ENCODE data around the gene GOLGA6C. TPM values are rescaled to one million over a fixed set of nuclear protein-coding genes. Genes with fewer than 3 reads are reported as not detected.

Gene GOLGA6C
- total RNA-seq, 1 experiment from 2014 or later, result not detected

GRCh38 chr15:75232252-75232813, 25.8 kb upstream of the GOLGA6C start (continued):
- TF ChIP-seq REST (IDR thresholded peaks at IDR 0.05; ENCODE audit: low read depth), result no peak
- TF ChIP-seq MAX (IDR thresholded peaks at IDR 0.05), result no peak
- no peak for TF ChIP-seq POLR2A (IDR thresholded peaks at IDR 0.05; ENCODE audit: borderline replicate concordance, extremely low read depth, insufficient read depth, insufficient read length)
- no peak for TF ChIP-seq POLR2AphosphoS5 (IDR thresholded peaks at IDR 0.05; ENCODE audit: low read depth, low read length)
- TF ChIP-seq CTCF (IDR thresholded peaks at IDR 0.05 in 2 of 3, conservative IDR thresholded peaks at IDR 0.05 in 1 of 3; ENCODE audit: borderline replicate concordance in 1 of 3, insufficient read depth in 1 of 3, low read depth in 2 of 3, low read length in 2 of 3), result no peak
- TF ChIP-seq TCF7L2 (IDR thresholded peaks at IDR 0.05; ENCODE audit: borderline replicate concordance, extremely low read depth, insufficient read depth, insufficient read length), result no peak
- TF ChIP-seq CEBPB (IDR thresholded peaks at IDR 0.05; ENCODE audit: low read depth), result no peak
- TF ChIP-seq EZH2 (IDR thresholded peaks at IDR 0.05), result no peak
